A549 (cell line): ENCODE results near the gene TTC33.

Experiments used
- HMGXB4 ChIP-seq: fragments of 250-450 bp; sonication (Bioruptor Pico); IDR thresholded peaks from 2 replicates; pipeline ENCODE4 v1.5.0; 2021; ENCODE audit warnings: mild to moderate bottlenecking, moderate library complexity, borderline replicate concordance
- JUN ChIP-seq, 2 experiments: fragments of >200 bp; sonication (Bioruptor Twin); formaldehyde crosslinking; IDR thresholded peaks; 2 replicates in 1 of 2; 3 replicates in 1 of 2; pipeline ENCODE4 v1.6.1; 2016 to 2017
- MAX ChIP-seq: IDR thresholded peaks from 2 replicates; pipeline ENCODE4 v1.6.1; 2012

GRCh38 chr5:40694433-40694832 is 61.3 kb downstream of the TTC33 start:
- TF ChIP-seq HMGXB4 (CRISPR knock-in tag) (no peak), JUN (IDR thresholded peaks at IDR 0.05) (no peak), MAX (no peak)
